ENCODE data around the gene TSHZ1. TPM values are rescaled to one million over a fixed set of nuclear protein-coding genes. Genes with fewer than 3 reads are reported as not detected.

TSHZ1 gene
- total RNA-seq, 1 experiment from 2014 or later: 2.7 TPM

DNA sequence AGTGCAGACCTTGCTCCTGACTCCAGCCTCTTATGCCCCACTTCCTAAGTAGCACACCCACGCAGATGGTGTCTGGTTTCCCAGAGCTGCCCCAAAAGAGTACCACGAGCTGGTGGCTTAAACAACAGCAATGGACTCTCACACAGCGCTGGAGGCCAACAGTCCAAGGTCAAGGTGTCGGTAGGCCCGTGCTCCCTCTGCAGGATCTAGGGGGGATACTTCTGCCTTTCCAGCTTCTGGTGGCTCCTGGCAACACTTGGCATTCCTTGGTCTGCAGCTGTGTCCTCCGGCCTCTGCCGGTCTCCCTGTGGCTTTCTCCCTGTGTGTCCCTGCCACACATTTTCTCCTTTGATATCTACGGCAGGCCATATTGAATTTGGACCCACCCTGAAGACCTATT lies 99.0 kb downstream of the TSHZ1 start:
- DNase-seq (ENCODE audit: low spot score): no peak

DNA sequence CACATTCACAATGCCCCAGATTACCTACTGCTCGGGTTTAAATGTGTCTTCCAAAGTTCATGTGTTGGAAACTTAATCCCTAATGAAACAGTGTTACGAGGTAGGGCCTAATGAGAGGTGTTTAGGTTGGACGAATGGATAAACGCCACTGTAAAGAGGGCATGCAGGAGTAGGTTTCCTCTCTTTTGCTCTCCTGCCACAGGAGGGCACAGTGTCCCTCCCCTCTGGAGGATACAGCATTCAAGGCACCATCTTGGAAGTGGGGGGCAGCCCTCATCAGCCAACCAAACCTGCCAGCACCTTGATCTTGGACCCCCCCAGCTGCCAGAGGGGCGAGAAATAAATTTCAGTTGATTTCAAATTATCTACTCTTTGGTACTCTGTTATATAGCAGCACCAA lies 103.5 kb downstream of the TSHZ1 start:
- no peak for DNase-seq (ENCODE audit: low spot score)

DNA sequence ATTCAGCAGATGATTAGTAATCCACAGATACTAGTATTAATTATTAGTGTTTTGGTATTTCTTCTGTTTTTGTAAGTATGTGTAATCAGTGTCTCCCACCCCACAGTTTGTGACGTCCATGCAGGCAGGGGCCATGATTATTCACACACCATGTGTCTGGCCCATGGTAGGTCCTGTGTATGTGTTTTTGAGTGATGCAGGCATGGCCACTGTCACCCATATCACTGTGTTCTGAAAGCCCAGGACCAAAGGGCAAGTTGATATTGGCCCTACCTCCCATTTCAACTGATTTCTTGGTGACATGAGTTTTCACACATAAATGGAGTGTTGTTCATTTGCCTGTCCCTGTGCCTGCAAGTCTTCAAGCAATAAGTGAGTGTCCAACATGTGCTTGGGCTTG lies 104.0 kb downstream of the TSHZ1 start:
- DNase-seq (ENCODE audit: low spot score): no peak

DNA sequence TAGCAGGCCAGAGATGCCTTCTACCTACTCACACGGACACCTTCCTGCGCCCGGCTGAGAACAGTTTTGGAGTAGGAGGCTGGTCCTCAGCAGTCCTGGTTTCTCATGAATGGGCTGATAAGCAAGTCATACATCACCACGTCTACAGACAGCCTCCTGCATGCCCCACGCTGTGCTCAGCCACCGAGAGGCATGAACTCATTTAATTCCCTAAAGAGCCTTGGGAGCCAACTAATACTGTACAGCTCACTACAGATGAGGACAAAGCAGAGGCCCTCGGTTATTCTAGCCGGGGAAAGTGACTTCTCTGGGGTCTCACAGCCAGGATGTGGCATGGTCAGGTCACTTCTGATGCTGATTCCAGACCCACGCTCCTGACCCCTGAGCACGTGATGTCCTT lies 105.6 kb downstream of the TSHZ1 start:
- no peak for DNase-seq (ENCODE audit: low spot score)

DNA sequence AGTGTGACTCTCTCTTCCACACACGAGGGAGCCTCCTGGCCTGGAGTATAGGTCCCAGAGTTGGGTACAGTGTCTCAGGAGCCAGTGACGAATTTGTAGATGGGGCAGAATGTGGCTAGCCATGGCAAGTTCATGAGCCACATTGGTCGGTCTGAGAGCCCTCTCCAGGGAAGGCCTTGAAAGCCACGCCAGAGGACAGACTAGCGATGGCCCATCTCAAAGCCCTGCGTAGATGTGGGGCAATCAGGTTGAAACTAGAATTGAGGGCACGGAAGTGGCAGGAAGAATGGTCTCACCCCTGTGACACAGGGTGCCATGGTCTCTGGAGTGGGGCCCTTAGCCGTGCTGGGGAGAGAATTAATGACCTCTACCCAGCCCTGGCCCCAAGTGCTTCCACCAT lies 106.2 kb downstream of the TSHZ1 start:
- no peak for DNase-seq (ENCODE audit: low spot score)

DNA sequence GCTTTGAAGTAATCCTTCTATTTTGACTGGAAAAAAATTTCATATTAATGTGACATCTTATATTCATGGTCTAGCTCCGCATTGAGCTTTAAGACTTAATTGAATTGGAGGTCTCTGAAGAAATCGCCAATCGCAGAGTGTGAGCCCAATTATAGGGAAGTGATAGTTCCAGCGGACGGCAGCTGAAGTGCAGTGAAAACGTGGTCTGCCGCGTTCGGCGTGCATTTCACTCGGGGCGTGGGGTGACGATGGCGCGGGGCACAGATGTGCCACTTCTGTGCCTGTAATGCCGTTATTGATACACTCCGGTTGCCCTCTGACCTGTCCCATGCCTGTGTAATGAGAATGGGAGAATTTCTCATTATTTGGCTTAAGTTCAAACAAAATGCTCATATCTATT lies 106.7 kb downstream of the TSHZ1 start:
- DNase-seq (ENCODE audit: low spot score): no peak

DNA sequence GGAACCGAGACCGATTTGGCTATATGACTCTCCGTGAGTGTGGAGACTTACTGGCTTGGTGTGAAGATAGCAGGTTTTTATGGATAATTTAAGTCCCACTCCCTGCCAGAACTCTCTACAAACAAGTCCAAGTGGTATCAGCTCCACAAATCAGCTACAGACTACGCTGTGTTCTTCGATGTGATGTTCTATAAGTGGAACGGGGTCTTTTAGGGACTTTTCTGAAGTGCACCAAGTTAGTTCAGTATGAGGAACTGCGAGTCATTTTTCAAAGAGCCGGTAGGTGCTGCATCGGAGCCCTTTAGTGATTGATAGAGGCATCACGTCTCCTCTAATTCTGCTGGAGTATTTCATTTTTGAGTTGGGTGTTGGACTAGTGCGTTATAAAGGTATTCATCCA lies 107.1 kb downstream of the TSHZ1 start:
- DNase-seq (ENCODE audit: low spot score): no peak

DNA sequence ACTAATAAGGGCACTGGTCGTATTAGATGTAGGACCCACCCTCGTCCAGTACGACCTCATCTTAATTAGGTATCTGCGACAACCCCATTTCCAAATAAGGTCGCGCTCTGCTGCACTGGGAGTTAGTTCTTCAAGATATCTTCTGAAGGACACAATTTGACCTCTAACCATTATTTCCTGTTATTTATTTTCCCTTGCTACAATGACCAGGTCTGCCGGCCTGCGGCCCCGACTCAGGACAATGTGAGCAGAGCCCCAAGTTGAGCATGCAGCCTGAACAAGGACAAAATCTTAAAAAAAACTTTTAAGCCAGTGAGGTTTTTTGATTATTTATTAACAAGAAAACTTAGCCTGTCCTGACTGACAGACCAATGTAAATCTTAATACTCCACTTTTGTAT lies 109.3 kb downstream of the TSHZ1 start:
- DNase-seq (ENCODE audit: low spot score): no peak

DNA sequence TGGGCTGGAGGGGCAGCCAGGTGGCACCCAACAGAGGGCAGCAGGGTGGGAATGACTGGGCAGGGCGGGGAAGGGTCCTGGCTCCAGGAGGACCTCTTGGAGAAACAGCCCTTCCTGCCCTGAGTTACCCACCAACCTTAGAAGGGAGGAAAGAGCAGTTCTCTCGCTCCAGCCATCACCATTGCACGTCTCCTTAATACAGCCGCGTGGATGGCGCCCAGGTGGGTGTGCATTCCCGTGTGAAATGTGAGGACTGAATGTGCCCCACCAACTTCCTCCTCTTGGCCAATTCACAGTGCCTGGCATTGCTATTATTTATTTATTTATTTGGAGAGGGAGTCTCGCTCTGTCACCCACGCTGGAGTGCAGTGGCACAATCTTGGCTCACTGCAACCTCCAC lies 109.9 kb downstream of the TSHZ1 start:
- no peak for DNase-seq (ENCODE audit: low spot score)

DNA sequence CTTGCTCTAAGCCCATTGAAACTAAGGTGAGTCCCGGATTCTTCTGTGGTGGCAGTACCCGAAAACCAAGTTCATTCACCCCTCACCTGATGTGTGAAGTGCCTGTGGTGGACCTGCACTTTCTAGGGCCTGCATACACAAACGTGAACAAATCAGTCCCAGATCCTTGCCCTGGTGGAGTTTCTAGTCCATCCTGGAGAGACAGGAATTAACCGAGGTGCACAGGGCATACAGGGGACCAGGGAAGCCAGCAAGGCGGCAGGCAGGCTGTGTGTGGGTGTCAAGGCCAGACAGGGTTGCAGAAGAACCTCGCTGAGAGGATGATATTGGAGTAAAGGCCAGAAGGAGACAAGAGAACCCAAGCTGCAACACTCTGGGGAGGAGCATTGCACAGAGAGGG lies 110.8 kb downstream of the TSHZ1 start:
- DNase-seq (ENCODE audit: low spot score): no peak

DNA sequence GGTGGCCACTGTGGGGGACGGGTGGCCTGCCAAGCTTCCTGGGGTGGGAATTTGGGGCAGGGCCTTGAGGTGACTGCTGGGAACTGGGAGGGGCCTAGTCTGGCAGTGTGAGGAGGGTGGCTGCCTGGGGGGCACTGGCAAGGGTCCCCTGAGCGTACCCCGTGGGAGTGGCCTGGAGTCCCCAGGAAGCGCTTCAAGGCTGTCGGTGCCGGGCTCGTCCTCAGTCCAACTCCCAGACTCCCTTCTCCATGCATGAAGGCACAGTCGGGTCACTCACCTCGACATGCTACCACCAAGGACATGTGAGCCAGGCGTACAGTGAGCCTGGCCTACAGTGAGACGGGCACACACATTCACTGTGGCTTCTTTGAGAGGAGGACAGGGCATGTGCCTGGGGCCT lies 111.6 kb downstream of the TSHZ1 start:
- DNase-seq (ENCODE audit: low spot score): no peak

DNA sequence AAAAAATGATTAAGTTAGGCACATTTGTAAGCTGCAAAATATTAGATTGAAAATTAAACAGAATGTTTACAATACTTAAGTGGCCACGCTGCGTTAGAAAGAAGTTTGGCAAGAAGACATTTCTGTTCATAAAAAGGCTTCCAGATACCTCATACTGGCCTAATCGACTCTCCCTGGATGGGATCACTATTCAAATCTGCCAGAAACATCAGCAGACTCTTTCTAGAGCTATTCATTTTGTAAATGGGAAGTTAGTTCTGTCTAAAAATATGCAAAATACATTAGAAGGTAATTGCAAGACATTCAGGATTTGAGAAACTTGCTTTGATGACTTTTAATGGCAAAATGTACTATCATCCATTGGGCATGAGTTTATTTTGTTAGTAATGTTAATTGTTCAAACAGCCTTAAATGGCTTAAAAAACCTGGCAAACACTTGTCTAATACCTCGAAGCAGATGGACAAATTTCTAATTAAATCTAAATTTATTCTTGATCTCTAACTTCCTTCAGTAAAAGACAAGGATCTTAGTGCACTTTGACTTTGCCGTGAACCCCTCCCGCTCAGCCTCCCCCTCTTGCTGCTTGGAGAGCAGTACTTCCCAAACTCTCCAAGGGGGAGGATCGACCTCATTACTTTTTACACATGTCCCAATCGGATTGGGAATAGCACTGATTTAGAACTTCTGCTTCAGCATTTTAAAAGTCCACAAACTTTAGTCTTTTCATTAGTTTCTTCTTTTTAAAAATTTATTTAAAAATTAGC lies 113.4 kb downstream of the TSHZ1 start:
- DNase-seq (ENCODE audit: low spot score): no peak

DNA sequence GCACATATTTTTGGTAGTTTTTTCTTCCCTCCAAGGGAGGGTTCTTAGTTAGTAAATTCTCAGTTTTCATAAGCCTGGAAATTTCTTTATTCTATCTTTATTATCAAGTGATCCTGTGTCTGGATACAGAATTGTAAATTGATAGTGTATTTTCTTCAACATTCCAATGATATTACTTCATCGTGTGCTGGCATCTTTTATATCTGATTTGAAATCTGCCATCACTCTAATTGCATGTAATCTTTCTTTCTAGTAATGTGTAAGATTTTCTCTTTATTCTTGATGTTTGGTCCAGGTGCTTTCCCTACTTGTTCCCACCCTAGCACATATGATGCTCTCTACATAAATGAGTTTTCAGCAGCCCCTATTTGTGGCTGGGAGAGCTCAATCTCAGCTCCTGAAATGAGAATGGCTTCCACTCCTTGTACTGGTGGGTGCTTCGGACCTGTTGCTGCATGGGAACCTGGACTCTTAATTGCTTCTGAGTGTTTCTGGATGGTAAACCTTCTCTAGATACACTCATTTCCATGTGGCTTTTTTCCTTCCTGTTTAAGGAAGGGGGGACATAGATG lies 114.2 kb downstream of the TSHZ1 start:
- no peak for DNase-seq (ENCODE audit: low spot score)

DNA sequence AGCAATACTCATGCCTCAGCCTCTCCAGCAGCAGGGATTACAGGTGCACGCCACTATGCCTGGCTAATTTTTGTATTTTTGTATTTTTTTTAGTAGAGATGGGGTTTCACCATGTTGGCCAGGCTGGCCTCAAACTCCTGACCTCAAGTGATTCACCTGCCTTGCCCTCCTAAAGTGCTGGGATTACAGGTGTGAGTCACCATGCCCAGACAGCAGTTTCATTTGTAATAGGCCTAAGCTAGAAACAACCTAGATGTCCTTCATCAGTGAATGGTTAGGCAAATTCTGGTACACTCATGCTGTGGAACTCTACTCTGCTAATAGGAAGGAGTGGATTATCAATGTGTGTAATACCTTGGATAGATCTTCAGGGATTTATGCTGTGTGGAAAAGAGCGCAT lies 119.2 kb downstream of the TSHZ1 start:
- peak; percentile 4 for DNase-seq (ENCODE audit: low spot score)

DNA sequence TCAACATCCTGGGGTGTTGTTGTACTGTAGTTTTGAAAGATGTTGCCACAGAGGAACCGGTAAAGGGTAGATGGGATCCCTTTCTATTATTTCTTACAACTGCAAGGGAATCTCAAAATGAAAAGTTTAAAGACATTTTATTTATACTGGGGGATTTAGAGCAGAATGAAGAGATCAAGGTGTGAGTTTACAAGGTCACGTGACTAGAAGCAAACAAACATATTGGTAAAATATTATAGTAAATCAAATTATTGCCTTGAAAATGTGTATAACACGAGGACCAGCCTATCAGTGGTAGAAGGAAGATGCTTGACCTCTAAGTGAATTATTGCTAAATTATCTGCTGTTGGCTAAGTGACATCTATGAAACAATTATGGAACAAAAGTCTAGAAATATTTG lies 119.7 kb downstream of the TSHZ1 start:
- no peak for DNase-seq (ENCODE audit: low spot score)

DNA sequence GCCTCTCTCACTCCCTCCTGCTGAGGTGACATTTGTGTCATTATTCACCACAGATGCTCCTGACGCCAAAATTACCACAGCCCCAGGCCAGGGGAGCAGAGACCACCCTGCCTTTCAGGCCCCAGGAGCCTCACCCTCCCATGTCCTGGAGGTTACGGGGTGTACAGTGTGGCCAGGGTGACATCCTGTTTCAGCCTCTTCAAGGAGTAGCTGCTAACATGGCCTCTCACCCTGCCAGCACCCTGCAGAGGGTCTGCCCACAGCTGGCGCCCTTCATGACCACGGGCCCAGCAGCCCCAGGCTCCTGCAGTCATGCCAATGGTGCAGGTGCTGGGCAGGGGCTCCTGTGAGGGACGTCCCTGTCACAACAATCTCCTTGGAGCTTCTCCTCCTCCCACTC lies 124.3 kb downstream of the TSHZ1 start:
- DNase-seq (ENCODE audit: low spot score): no peak

DNA sequence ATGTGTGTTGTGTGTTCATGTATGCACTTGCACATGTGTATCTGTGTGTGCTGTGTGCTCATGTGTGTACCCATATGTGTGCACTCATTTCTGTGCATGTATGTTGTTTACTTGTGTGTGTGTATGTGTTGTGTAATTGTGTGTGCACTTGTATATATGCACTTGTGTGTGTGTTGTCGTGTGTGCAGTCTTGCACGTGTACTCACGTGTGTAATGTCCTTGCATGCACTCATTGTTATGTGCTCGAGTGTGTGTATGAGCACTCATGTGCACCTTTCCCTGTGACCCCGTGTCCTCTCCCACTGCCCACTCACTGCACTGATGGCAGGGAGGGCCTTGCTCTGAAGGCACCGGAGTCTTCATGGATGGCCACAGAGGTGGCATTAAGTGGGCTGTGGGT lies 124.9 kb downstream of the TSHZ1 start:
- no peak for DNase-seq (ENCODE audit: low spot score)

DNA sequence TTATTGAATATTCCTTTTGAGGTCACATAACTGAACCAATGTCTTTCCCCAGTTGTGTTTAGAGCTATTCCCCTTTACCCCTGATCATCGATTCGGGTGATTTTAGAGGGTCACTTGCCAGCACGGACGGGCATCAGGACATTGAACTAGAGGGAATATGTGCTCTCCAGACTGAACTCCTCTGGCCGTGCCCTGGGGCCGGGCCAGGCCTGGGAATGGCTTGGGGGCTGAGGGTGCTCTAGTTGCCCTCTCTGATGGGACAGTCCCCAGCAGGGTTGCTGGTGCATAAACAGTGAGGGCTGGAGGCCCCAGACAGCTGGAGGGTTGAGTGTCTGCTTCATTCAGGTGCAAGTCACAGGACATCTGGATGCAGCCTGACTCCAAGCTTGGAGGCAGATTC lies 126.2 kb downstream of the TSHZ1 start:
- DNase-seq (ENCODE audit: low spot score): no peak

DNA sequence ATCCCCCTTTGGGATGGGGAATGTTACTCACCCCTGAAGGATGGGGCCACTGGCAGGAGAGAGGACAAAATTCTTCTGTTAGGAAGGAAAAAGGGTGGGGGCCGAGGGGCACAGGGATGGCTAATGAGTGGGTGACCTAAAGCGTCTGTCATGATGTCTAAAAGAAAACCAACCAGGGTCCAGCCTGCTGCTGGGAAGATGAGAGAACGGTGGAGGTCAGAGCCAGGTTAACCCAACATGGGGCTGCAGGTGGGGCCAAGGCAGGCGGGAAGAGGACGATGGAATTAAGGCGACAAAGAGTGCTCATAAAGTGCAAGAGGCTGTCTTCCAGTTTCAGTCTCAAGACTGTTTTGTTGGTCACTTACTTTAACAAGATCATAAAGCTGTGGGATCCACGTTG lies 126.8 kb downstream of the TSHZ1 start:
- DNase-seq (ENCODE audit: low spot score): no peak

DNA sequence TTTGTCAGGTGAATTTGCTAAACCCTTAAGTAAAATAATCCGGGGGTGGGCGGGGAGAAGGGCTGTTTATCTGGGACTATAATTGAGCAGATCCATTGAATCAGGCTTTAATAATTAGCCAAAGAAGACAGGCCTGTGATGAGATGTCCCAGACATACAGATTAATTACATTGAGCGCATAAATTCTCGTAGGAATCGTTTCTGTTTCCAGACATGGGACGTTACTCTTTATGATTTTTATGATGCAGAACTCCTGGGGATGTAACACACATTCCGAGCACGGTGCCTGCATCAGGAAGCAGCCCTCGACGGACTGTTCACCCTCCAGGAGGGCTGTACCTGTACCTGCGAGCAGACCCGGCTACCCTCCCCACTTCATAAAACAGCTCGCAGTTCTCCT lies 128.0 kb downstream of the TSHZ1 start:
- no peak for DNase-seq (ENCODE audit: low spot score)

All from A172 (cell line).